H4 (cell line): ENCODE measurements around the gene MEG3. TPM values are rescaled to one million over a fixed set of nuclear protein-coding genes. Genes with fewer than 3 reads are reported as not detected.
A peak's percentile ranks its signal among the peaks of the same experiment; 100 is the strongest.

Source experiments
- DNase-seq: peaks from one replicate; pipeline ENCODE4 v3.0.0-alpha.2; 2015; ENCODE audit warnings: low spot score
- total RNA-seq: library from RNA; depleted of rRNA; stranded (reverse); fragments of >200 nt; shearing (Covaris generic); gene quantifications from 2 replicates; pipeline ENCODE4 v1.2.3, GENCODE V29; 2014

MEG3 gene
- total RNA-seq, 1 experiment from 2014 or later, result not detected

GRCh38 chr14:100895411-100895810, 69.5 kb downstream of the MEG3 start:
- no peak for DNase-seq

- DNase-seq, result no peak
These were observed 70.6 kb downstream of the MEG3 start for GRCh38 chr14:100896369-100897060.

GRCh38 chr14:100898465-100898864, 72.5 kb downstream of the MEG3 start:
- no peak for DNase-seq

GRCh38 chr14:100898935-100899883, 73.3 kb downstream of the MEG3 start:
- no peak for DNase-seq

- no peak for DNase-seq
These were observed 74.2 kb downstream of the MEG3 start for GRCh38 chr14:100899884-100900771.

- DNase-seq, result peak; percentile 44
These were observed 75.0 kb downstream of the MEG3 start for GRCh38 chr14:100900837-100901390.

- DNase-seq, result no peak
These were observed 75.7 kb downstream of the MEG3 start for GRCh38 chr14:100901391-100902183.

- DNase-seq, result no peak
These were observed 76.6 kb downstream of the MEG3 start for GRCh38 chr14:100902295-100903133.

- no peak for DNase-seq
These were observed 77.2 kb downstream of the MEG3 start for GRCh38 chr14:100903134-100903468.

- DNase-seq, result peak; percentile 2
These were observed 77.8 kb downstream of the MEG3 start, which contains the start of gene RTL1 for GRCh38 chr14:100903672-100904185. RTL1 (minus strand) TSS chr14:100903722; CDS start chr14:100884788, 18,934 bp downstream.

- DNase-seq, result no peak
These were observed 78.6 kb downstream of the MEG3 start for GRCh38 chr14:100904307-100905087.

GRCh38 chr14:100905166-100905565, 79.2 kb downstream of the MEG3 start:
- DNase-seq, result no peak

GRCh38 chr14:100906420-100906819, 80.5 kb downstream of the MEG3 start:
- DNase-seq, result no peak

- no peak for DNase-seq
These were observed 81.3 kb downstream of the MEG3 start for GRCh38 chr14:100907240-100907639.

GRCh38 chr14:100909439-100909838, 83.5 kb downstream of the MEG3 start:
- no peak for DNase-seq
